Kidney (tissue), 14 donors: ENCODE data around the gene CXCR5. TPM values are rescaled to one million over a fixed set of nuclear protein-coding genes. Genes with fewer than 3 reads are reported as not detected.

Experiments
- DNase-seq, 5 donors: peaks; one replicate each; pipeline ENCODE4 v3.0.0-alpha.2; 2013 to 2020
- FAIRE-seq: peaks from 2 replicates; lab custom pipeline; 2012; peaks lifted over from hg19 to GRCh38; lab: Jason Lieb, UNC
- H3K27ac ChIP-seq, 2 donors: one replicate each; pipeline ENCODE4 v1.7.0; 2013; ENCODE audit warnings: low read depth in 2 of 2, low read length in 2 of 2, inconsistent platforms in 1 of 2
- H3K27me3 ChIP-seq: one replicate; pipeline ENCODE4 v1.7.1; 2013; ENCODE audit warnings: low read length, inconsistent platforms; ENCODE audit not compliant: control insufficient read depth, insufficient read depth
- H3K36me3 ChIP-seq, 3 donors: one replicate each; pipeline versions ENCODE4 v1.7.0 to v1.7.1; 2013; ENCODE audit warnings: low read length in 3 of 3, control low read depth in 1 of 3, inconsistent platforms in 1 of 3; ENCODE audit not compliant: insufficient read depth in 3 of 3, control insufficient read depth in 2 of 3
- H3K4me1 ChIP-seq, 3 donors: one replicate each; pipeline versions ENCODE4 v1.7.0 to v1.7.1; 2013; ENCODE audit warnings: low read length in 3 of 3, inconsistent platforms in 1 of 3, low read depth in 1 of 3; ENCODE audit not compliant: control insufficient read depth in 2 of 3, insufficient read depth in 2 of 3
- H3K4me3 ChIP-seq, 3 donors: one replicate each; pipeline versions ENCODE4 v1.7.0 to v1.8.1; 2013; ENCODE audit warnings: low read length in 3 of 3, control low read depth in 1 of 3, inconsistent platforms in 1 of 3
- H3K9ac ChIP-seq, 3 donors: one replicate each; pipeline versions ENCODE4 v1.7.0 to v1.7.1; 2013; ENCODE audit warnings: low read length in 3 of 3, control low read depth in 1 of 3, inconsistent platforms in 1 of 3
- H3K9me3 ChIP-seq, 3 donors: one replicate each; pipeline versions ENCODE4 v1.7.0 to v1.7.1; 2013; ENCODE audit warnings: low read length in 3 of 3, control low read depth in 1 of 3, inconsistent platforms in 1 of 3; ENCODE audit not compliant: control insufficient read depth in 2 of 3, insufficient read depth in 1 of 3
- CTCF ChIP-seq: IDR thresholded peaks from 3 replicates; pipeline ENCODE4 v1.5.1; 2012; ENCODE audit warnings: mild to moderate bottlenecking, moderate library complexity, borderline replicate concordance; ENCODE audit not compliant: insufficient read depth; ENCODE audit errors: extremely low read depth
- intact Hi-C: fragments of 100-400 bp; cut with DNase I; formaldehyde crosslinking; loops from one replicate; pipeline ENCODE4 v1.11.1; 2022
- polyA plus RNA-seq: library from polyadenylated mRNA; stranded (reverse); fragments of 350-450 nt; fragmentation: Illumina TruSeq; extraction: RNeasy Lipid Tissue Mini Kit (QIAGEN cat#74804); gene quantifications from one replicate; pipeline ENCODE4 v1.2.3, GENCODE V29; 2014; ENCODE audit warnings: low read depth, low replicate concordance; ENCODE audit not compliant: insufficient read depth
- total RNA-seq: library from RNA; stranded (reverse); fragmentation: NEBNext Ultra II Directional; extraction: Animal tissue kit (Norgen Biotek cat#: 25700); gene quantifications from one replicate; pipeline ENCODE4 v1.2.1, GENCODE V29; 2021
- donor health status: control.
- donor health status: control.
- donor health status: control.
- donor health status: control.
- donor health status: control.
- donor health status: DM: yes; HTN: yes; CAD: no.
- donor health status: Normal renal cell carcinoma (clear cell type).

CXCR5 gene
- total and polyA plus RNA-seq, 2 donors from 2014 or later, result 1.1 TPM; not detected in 1

- Histone ChIP-seq H3K27me3 (no peaks in the 10 kb centered on the region), H3K36me3 (no peaks in the 10 kb centered on the region), H3K27ac (peak overlapping the region; percentile 98), H3K4me1 (peaks cover 0 to 14% (median 14%) of the 10 kb centered on the region in 3 donors), H3K4me3 (peak overlapping the region; percentile 65 to 80 (median 69)), H3K9ac (peak overlapping the region; percentile 51 to 87 (median 67)), H3K9me3 (no peaks in the 10 kb centered on the region)
- DNase-seq (peak in 4 of 5 donors; percentile 94 to 98 (median 96)), FAIRE-seq (no peak)
- no peak for TF ChIP-seq CTCF
- intact Hi-C loops, result no loop called here
Observed at GRCh38 chr11:118929501-118930093, 45.9 kb downstream of the CXCR5 start.

- peak overlapping the region; percentile 65 to 80 (median 69) for H3K4me3 ChIP-seq
Observed at GRCh38 chr11:118930094-118930712, 46.5 kb downstream of the CXCR5 start.

GRCh38 chr11:118931571-118931970 is 47.9 kb downstream of the CXCR5 start:
- Histone ChIP-seq H3K36me3 (no peaks in the 10 kb centered on the region), H3K9me3 (no peaks in the 10 kb centered on the region), H3K4me3 (no peak overlapping the region), H3K9ac (no peak overlapping the region), H3K27ac (no peak overlapping the region), H3K4me1 (peaks cover 0 to 14% (median 11%) of the 10 kb centered on the region in 3 donors), H3K27me3 (no peaks in the 10 kb centered on the region)
- intact Hi-C loops, result no loop called here
- TF ChIP-seq CTCF, result no peak
- DNase-seq (no peak), FAIRE-seq (no peak)

More at GRCh38 chr11:118930094-118930712, 46.5 kb downstream of the CXCR5 start:
- Histone ChIP-seq H3K27me3 (no peaks in the 10 kb centered on the region), H3K36me3 (no peaks in the 10 kb centered on the region), H3K4me1 (peaks cover 0 to 14% (median 14%) of the 10 kb centered on the region in 3 donors), H3K9me3 (no peaks in the 10 kb centered on the region), H3K9ac (peak overlapping the region; percentile 51 to 87 (median 67)), H3K27ac (peak overlapping the region; percentile 98)
- TF ChIP-seq CTCF, result peak; percentile 98
- FAIRE-seq (peak; percentile 8), DNase-seq (peak; percentile 92 to 95 (median 94))
- intact Hi-C loops, result no loop called here
